ENCODE measurements around the gene COL8A1.

Gene COL8A1

DNA sequence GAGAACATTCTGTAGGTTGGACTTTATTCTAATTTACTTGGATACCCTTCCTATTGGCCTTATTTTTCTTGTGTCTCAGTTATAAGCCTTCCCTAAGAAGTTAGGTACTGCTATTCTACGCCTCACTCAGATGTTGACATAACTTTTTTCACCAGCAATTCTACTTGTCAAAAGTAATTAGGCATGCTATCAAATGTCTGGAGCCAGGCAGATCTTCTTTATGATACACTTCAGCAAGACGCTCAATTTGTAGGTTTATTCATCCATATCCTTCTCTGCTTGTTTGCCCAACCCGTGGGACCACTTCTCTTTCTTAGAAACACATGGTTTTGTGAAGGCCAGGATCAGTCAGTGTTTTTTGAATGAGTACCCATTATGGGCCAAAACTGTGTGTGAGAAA, 36.2 kb upstream of the COL8A1 start:
- H3K4me2 ChIP-seq (ENCODE audit: low read length), result no peak overlapping the region
- H3K4me1 ChIP-seq (ENCODE audit: low read length), result no peaks in the 10 kb centered on the region
- no peaks in the 10 kb centered on the region for H4K20me1 ChIP-seq (ENCODE audit: insufficient read depth, low read length)
- no peaks in the 10 kb centered on the region for H3K36me3 ChIP-seq (replicated peaks; ENCODE audit: low read depth, low read length)
- TF ChIP-seq CTCF (IDR thresholded peaks at IDR 0.05; ENCODE audit: low read depth, low read length) (no peak), EZH2phosphoT487 (IDR thresholded peaks at IDR 0.05; ENCODE audit: low read depth) (no peak)
- H3K27me3 ChIP-seq (ENCODE audit: low read depth, low read length), result no peaks in the 10 kb centered on the region
- no peak overlapping the region for H3K27ac ChIP-seq (ENCODE audit: low read length)
- H3K79me2 ChIP-seq (ENCODE audit: low read length), result no peaks in the 10 kb centered on the region
- H3K4me3 ChIP-seq (ENCODE audit: low read length), result no peak overlapping the region
- H3K9ac ChIP-seq (ENCODE audit: low read length), result no peak overlapping the region
- H3K9me3 ChIP-seq (ENCODE audit: insufficient read depth, low read length), result no peaks in the 10 kb centered on the region
- H2AFZ ChIP-seq (ENCODE audit: low read depth, low read length), result no peak overlapping the region

DNA sequence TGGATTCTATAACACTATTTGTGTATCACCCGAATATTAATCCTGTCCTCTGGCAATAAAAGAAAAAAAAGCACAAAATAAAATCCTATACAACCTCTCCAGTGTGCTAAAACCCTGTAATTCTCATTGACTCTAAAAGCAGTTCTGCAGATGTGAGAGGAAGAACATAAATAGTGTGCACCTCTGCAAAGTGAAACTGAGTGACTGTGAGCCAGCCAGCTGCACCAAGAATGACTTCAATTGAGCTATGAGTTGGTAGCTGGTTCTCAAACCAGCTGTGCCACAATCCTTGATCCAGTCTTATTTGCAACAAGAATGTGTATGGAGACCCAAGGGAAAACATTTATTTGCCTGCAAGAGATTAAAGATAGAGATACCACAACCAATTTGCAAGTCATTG, 31.2 kb upstream of the COL8A1 start:
- Histone ChIP-seq H4K20me1 (ENCODE audit: insufficient read depth, low read length) (no peaks in the 10 kb centered on the region), H3K79me2 (ENCODE audit: low read length) (no peaks in the 10 kb centered on the region), H3K4me3 (ENCODE audit: low read length) (no peak overlapping the region), H3K9ac (ENCODE audit: low read length) (no peak overlapping the region), H3K27ac (ENCODE audit: low read length) (no peak overlapping the region), H3K9me3 (ENCODE audit: insufficient read depth, low read length) (no peaks in the 10 kb centered on the region), H3K27me3 (ENCODE audit: low read depth, low read length) (no peaks in the 10 kb centered on the region), H3K4me2 (ENCODE audit: low read length) (no peak overlapping the region), H3K4me1 (ENCODE audit: low read length) (no peaks in the 10 kb centered on the region), H3K36me3 (replicated peaks; ENCODE audit: low read depth, low read length) (no peaks in the 10 kb centered on the region), H2AFZ (ENCODE audit: low read depth, low read length) (no peak overlapping the region)
- no peak for TF ChIP-seq CTCF (IDR thresholded peaks at IDR 0.05; ENCODE audit: low read depth, low read length)
- TF ChIP-seq EZH2phosphoT487 (IDR thresholded peaks at IDR 0.05; ENCODE audit: low read depth), result no peak

DNA sequence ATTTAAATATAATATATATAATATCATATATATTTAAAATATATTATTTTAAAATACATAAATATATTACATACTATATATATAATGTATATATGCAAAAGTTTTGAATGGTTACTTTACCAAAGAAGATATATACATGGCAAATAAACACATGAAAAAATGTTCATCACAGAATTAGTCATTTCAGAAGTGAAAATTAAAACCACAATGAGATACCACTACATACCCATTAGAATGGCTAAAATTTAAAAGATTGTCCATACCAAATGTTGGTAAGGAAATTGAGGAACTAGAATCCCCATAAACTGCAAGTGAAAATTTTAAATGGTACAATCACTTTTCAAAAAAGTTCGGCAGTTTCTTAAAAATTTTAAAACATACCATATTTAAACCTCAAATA, 23.6 kb upstream of the COL8A1 start:
- no peak for TF ChIP-seq EZH2phosphoT487 (IDR thresholded peaks at IDR 0.05; ENCODE audit: low read depth)
- no peak overlapping the region for H3K27ac ChIP-seq (ENCODE audit: low read length)
- H4K20me1 ChIP-seq (ENCODE audit: insufficient read depth, low read length), result no peaks in the 10 kb centered on the region
- no peaks in the 10 kb centered on the region; the same call in 1 of the 2 replicates for H3K27me3 ChIP-seq (ENCODE audit: low read depth, low read length)
- no peaks in the 10 kb centered on the region for H3K9me3 ChIP-seq (ENCODE audit: insufficient read depth, low read length)
- no peak overlapping the region for H3K9ac ChIP-seq (ENCODE audit: low read length)
- H3K36me3 ChIP-seq (replicated peaks; ENCODE audit: low read depth, low read length), result no peaks in the 10 kb centered on the region
- H3K4me2 ChIP-seq (ENCODE audit: low read length), result no peak overlapping the region
- H2AFZ ChIP-seq (ENCODE audit: low read depth, low read length), result no peak overlapping the region
- H3K79me2 ChIP-seq (ENCODE audit: low read length), result no peaks in the 10 kb centered on the region
- no peak overlapping the region for H3K4me3 ChIP-seq (ENCODE audit: low read length)
- no peaks in the 10 kb centered on the region for H3K4me1 ChIP-seq (ENCODE audit: low read length)

DNA sequence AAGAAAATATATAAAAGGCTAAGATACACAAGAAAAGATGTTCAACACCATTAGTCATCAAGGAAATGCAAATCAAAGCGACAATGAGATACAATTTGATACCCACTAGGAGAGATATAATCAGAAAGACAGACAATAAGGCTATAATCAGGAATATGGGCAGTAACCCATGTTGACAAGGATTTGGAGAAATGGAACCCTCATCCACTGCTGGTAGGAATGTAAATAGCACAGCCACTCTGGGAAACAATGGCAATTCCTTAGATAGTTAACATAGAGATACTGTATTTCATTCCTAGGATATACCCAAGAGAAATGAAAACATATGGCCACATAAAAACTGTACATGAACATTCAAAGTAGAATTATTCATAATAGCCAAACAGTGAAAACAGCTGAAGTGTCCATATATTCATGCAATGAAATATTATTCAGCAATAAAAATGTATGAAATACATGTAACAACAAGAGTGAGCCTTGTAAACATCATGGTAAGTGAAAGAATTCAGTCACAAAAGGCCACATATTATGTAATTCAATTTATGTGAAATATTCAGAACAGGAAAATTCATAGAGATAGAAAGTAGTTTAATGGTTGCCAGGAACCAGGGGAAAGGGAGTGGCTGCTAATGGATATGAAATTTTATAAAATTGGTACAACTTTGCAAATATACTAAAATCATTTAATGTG, 18.2 kb upstream of the COL8A1 start:
- Histone ChIP-seq H3K4me1 (ENCODE audit: low read length) (no peaks in the 10 kb centered on the region), H3K4me3 (ENCODE audit: low read length) (no peak overlapping the region), H3K27ac (ENCODE audit: low read length) (no peak overlapping the region), H2AFZ (ENCODE audit: low read depth, low read length) (no peak overlapping the region), H3K79me2 (ENCODE audit: low read length) (no peaks in the 10 kb centered on the region), H3K4me2 (ENCODE audit: low read length) (no peak overlapping the region), H3K36me3 (replicated peaks; ENCODE audit: low read depth, low read length) (no peaks in the 10 kb centered on the region), H3K27me3 (ENCODE audit: low read depth, low read length) (no peaks in the 10 kb centered on the region), H3K9me3 (ENCODE audit: insufficient read depth, low read length) (no peaks in the 10 kb centered on the region), H4K20me1 (ENCODE audit: insufficient read depth, low read length) (no peaks in the 10 kb centered on the region), H3K9ac (ENCODE audit: low read length) (no peak overlapping the region)
- TF ChIP-seq EZH2phosphoT487 (IDR thresholded peaks at IDR 0.05; ENCODE audit: low read depth), result no peak
- TF ChIP-seq CTCF (IDR thresholded peaks at IDR 0.05; ENCODE audit: low read depth, low read length), result no peak
